ENCODE measurements around the gene C1orf167.

DNA sequence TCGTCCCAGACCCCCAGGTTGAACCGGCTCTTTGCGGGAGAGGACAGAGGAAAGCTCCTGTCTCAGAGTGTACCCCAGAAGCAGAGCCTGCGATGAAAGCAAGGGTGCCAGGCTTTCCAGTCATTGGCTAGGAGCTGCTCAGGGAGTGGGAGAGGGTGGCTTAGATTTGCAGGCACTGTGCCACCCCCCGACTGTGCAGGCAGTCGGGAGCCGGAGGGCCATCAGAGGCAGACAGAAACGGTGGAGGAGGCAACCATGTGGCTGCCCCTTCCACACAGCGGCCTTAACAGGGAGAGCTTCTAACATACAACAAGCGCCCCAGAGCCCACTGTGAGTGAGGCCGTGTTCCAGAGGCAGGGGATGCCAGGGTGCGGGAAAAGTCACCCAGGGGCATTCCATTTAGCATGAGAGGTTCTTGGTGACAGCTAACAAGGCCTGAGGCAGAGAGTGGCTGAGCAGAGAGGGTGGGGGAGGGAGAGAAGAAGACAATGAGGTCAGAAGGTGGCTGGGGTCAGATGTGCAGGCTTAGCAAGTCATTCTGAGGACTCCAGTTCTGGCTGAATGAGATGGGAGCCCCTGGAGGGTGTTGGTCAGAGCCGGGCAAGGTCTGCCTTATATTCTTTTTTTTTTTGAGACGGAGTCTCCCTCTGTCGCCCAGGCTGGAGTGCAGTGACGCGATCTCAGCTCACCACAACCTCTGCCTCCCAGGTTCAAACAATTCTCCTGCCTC lies 9.5 kb upstream of the C1orf167 start:
- TF ChIP-seq SUZ12 (IDR thresholded peaks at IDR 0.05; ENCODE audit: extremely low read depth, insufficient read depth, insufficient read length): no peak
- no peak for TF ChIP-seq ZNF274 (IDR thresholded peaks at IDR 0.05; ENCODE audit: low read depth, low read length)
- no peak for TF ChIP-seq YY1 (IDR thresholded peaks at IDR 0.05; ENCODE audit: insufficient read depth, insufficient read length)

Measured in NT2/D1 (cell line).